IPS-18c (cell line): ENCODE measurements around the gene KHK.
"Not testable (repeated sequence)": the region's sequence is repeated elsewhere in the genome, so short reads cannot be mapped to it uniquely, and the experiment has no call there.

ENCODE experiments used
- H3K4me3 ChIP-seq: 2 replicates; pipeline ENCODE4 v1.7.0; 2013; ENCODE audit warnings: low read depth, mild to moderate bottlenecking, low read length, moderate library complexity; ENCODE audit not compliant: insufficient read depth
- H3K9me3 ChIP-seq: one replicate; pipeline ENCODE4 v1.6.1; 2013; ENCODE audit warnings: mild to moderate bottlenecking, low read length, moderate library complexity; ENCODE audit not compliant: control insufficient read depth, insufficient read depth

Gene KHK

DNA sequence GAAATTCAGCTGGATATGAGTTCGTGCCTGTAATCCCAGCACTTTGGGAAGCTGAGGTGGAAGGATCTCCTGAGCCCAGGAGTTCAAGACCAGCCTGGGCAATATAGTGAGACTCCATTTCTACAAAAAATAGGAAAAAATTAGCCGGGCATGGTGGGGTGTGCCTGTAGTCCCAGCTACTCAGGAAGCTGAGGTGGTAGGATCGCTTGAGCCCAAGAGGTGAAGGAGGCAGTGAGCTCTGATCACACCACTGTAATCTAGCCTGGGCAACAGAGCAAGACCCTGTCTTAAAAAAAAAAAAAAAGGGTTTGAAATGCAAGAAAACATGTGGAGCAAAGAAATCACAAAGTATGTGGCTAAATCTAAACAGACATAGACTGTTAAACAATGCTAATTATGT, 22.5 kb downstream of the KHK start:
- H3K4me3 ChIP-seq = no peak overlapping the region
- H3K9me3 ChIP-seq = no peaks in the 10 kb centered on the region

DNA sequence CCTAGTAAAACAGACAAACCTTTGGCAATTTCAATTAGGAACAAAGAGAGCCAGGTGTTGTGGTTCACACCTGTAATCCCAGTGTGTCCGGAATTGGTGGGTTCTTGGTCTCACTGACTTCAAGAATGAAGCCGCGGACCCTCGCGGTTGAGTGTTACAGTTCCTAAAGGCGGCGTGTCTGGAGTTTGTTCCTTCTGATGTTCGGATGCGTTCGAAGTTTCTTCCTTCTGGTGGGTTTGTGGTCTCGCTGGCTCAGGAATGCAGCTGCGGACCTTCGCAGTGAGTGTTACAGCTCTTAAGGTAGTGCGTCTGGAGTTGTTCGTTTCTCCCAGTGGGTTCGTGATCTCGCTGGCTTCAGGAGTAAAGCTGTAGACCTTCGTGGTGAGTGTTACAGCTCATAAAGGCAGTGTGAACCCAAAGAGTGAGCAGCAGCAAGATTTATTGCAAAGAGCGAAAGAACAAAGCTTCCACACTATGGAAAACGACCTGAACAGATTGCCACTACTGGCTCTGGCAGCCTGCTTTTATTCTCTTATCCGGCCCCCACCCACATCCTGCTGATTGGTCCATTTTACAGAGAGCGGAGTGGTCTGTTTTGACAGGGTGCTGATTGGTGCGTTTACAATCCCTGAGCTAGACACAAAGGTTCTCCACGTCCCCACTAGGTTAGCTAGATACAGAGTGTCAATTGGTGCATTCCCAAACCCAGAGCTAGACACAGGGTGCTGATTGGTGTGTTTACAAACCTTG, 24.2 kb downstream of the KHK start:
- H3K9me3 ChIP-seq = not testable (repeated sequence)

DNA sequence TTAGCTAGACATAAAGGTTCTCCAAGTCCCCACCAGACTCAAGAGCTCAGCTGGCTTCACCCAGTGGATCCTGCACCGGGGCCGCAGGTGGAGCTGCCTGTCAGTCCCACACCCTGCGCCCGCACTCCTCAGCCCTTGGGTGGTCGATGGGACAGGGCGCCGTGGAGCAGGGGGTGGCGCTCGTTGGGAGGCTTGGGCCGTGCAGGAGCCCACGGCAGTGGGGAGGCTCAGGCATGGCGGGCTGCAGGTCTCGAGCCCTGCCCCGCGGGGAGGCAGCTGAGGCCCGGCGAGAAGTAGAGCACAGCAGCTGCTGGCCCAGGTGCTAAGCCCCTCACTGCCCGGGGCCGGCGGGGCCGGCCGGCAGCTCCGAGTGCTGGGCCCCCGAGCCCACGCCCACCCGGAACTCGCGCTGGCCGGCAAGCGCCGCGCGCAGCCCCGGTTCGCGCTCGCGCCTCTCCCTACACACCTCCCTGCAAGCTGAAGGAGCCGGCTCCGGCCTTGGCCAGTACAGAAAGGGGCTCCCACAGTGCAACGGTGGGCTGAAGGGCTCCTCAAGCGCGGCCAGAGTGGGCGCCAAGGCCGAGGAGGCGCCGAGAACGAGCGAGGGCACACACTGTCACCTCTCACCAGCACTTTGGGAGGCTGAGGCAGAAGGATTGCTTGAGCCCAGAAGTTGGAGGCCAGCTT, 25.0 kb downstream of the KHK start:
- H3K4me3 ChIP-seq, H3K9me3 ChIP-seq: not testable (repeated sequence)

More for the DNA sequence above, 24.2 kb downstream of the KHK start:
- H3K4me3 ChIP-seq = not testable (repeated sequence)

DNA sequence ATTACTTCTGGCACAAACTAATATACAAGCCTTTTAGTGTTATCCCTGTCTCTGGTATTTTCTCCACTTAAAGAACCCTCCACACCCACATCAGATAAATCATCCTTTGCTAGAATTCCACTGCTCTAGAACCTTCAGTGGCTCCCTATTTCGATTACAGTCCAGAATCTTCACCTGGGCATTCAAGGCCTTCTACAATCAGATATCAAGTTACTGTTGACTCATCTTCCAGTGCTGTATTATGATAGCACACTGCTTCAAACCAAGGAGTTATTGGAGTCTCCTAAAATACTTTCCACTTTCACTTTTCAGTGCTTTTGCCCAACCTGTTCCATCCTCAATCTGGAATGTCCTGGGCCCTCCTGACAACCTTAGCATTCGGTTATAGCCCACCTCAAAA, 28.9 kb downstream of the KHK start:
- Histone ChIP-seq H3K9me3 (no peaks in the 10 kb centered on the region), H3K4me3 (no peak overlapping the region)

DNA sequence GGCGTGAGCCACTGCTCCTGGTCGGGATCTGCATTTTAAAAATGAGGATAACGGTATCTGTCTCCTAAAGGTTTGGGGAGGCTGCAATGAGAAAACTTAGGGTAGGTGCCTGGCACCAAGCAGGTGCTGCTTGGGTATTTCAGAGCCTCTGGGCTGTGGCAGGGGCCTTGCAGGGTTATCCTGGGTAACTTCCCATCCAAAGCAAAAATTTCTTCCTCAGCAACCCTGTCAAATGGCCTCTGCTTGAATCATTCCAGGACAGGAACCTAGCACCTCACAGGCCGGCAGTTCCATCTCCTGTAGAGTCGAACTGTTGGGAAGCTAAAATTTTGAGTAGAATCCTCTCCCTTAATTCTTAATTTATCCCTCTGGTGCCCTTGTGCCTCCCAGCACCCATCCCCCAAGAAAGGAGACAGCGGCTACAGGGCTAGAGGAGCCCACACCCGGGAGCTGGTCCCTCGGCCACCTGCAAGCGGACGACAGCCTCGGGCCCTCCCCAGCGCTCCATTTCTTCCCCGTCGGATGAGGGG, 31.5 kb downstream of the KHK start:
- no peaks in the 10 kb centered on the region for H3K9me3 ChIP-seq
- H3K4me3 ChIP-seq = peak overlapping the region; percentile 52

DNA sequence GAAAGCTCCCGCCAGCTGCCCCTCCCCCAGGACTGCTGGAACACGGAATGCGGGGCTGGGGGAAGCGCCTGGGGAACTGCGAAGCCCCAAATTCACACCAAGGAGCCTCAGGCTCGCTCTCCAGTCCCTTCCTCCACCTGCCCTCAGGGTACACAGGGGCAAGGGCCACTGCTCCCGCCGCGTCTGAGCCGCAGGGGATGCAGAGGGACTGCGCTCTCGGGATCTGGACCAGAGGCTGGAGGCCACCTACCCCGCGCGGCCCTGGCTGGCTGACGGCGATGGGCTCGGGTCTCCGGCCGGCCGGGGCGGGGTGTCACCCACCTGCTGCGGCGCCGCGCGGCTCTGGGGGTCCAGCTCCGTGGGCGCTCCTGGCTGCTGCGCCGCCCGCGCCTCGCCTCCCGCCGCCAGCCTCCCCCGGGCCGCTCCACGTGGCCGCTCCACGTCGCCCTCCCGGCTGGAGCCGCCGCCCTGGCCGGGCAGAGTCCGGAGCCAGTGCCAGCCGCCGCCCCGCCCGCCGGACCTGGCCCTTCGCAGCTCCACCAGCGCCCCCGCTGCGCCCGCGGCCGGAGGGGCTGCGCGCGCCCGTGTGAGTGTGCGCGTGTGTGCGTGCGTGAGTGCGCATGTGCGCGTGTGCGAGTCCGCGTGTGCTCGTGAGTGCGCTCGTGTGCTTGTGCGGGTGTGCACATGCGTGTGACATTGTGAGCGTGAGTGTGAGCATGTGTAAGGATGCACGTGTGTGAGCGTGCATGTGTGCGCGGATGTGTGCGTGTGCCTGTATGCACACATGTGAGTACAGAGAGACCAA, 32.2 kb downstream of the KHK start, which contains the start of gene CGREF1:
Gene CGREF1 (minus strand): TSS at position 604 of the 805 bp plus-strand sequence. CDS start 14,762 bp downstream, outside the sequence.
- no peaks in the 10 kb centered on the region for H3K9me3 ChIP-seq
- peak within 1 kb of the TSS; percentile 52 for H3K4me3 ChIP-seq

DNA sequence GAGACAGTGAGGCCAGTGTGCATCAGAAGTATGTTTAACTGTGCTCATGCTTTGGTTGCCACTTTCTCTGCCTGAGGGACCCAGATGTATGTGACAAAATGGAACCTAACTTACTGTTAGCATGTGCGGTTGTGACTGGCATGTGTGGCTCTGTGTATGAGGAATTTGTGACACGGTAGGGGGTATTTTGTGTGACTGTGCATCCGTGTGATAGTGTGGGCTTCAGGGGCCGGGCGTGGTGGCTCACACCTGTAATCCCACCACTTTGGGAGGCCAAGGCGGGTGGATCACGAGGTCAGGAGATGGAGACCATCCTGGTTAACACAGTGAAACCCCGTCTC, 32.7 kb downstream of the KHK start:
- peak overlapping the region; percentile 34 for H3K4me3 ChIP-seq

DNA sequence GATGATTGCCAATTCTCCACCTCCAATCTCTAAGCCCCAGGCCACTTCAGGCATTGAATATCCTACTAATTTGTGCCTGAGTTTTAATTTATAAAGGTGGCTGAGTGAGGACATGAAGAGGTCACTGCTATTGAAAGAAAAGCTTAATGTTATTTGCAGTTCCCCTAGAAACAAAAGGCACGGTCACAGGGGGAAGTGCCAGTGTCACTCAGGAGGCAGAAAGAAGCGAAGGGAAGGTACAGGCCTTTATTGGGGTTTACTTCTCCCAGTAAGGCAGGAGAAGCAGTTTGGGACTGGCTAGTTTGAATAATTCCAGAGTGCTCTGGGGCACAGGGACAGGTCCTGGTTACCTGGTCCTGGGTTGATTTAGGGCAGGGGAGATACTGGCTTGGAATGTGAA, 35.3 kb downstream of the KHK start:
- no peak overlapping the region for H3K4me3 ChIP-seq
- H3K9me3 ChIP-seq = no peaks in the 10 kb centered on the region

More for the DNA sequence above, 32.7 kb downstream of the KHK start:
- not testable (repeated sequence) for H3K9me3 ChIP-seq

DNA sequence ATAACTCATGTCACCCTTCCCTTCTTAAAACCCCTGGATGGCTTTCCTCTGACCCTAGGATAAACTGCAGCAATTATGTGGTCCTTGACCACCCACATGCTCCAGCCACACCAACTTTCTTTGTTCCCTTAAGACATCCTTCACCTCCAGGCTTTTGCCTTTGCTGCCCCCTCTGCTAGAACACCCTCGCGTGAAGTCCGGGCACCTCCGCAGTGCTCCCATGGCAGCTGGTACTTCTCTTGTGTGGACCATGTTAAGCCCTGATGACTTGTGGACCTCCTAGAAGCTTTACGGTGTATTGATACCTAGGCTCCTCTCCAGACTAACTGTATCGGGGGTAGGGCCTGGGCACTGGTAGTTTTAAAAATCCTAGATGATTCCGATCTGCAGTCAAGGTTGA, 36.2 kb downstream of the KHK start:
- no peaks in the 10 kb centered on the region for H3K9me3 ChIP-seq
- H3K4me3 ChIP-seq = no peak overlapping the region; the same call in 1 of the 2 replicates

DNA sequence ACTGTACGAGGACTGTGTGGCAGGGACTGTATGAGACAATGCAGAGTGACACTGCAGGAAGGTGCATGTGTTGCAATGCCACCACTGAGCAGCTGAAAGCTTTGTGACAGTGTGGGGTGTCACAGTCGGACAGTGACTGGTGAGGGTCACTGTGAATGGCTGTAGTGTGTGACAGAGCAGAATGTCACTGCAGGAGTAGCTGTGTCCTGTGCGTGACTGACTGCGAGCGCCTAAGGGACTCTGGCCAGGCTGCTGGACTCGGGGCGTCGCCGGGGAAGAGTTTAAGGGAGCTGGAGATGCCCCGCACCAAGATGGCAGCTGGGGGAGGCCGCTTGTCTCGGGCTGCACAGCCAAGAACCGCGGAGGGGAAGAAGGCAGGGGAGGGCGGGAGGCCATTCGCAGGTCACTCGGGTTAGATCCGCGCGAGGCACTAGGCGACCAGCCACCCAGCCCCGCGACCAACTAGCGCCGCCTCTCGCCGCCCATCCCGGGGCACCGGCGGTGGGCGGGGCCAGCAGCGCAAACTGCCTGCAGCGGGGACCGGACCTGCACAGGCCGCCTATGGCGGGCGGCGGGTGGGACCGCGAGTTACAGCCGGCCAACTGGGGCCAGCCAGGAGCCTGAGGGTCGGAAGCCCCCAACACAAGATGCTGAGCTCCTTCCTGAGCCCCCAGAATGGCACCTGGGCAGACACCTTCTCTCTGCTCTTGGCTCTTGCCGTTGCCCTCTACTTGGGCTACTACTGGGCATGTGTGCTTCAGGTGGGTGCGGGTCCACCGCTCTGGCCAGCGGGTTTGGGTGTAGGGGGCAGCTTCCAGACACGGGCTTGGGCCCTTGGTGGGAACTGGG, 37.0 kb downstream of the KHK start, which contains the start of gene ABHD1:
Gene ABHD1 (plus strand): TSS at position 514 of the 849 bp plus-strand sequence. CDS start 134 bp downstream, at position 648.
- Histone ChIP-seq H3K4me3 (peak within 1 kb of the TSS; percentile 77), H3K9me3 (no peaks in the 10 kb centered on the region)

DNA sequence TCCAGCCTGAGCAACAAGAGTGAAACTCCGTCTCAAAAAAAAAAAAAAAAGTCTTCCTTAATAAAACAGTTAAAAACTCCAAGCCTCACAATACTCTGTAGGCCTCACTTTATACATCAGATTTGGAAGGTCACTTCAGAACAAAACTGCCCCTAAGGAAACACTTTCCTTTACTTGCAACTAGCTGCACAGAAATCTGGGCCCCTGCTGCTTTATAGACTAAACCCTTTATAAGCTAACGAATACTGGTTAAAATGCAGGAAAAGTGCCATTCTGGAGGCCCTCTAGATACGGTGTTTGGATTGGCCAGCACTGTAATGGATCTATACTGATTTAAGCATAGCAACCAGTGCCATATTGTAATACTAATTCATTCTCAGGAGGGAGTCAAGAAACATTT, 38.5 kb downstream of the KHK start:
- H3K4me3 ChIP-seq = no peak overlapping the region
- H3K9me3 ChIP-seq = no peaks in the 10 kb centered on the region

DNA sequence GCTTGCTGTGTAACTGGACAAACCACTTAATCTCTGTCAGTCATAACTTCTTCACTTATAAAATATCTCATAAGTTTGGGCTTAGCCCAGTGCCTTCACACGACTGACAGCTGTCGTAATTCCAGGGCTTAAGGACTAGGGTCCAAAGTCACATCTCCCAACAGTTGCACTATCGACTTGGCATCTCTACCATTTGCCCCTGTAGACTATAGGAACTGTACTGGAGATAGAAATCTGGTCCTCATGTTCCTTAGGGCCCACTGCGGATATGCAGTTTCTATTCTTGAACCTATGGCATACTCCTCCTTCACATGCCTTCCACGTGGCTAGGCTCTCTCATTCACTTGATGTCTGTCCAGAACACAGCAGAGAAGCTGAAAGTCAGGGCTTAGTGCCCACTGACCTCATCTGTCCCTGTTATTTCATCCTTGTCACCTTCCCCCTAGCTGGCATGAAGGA, 39.7 kb downstream of the KHK start:
- no peaks in the 10 kb centered on the region for H3K9me3 ChIP-seq

DNA sequence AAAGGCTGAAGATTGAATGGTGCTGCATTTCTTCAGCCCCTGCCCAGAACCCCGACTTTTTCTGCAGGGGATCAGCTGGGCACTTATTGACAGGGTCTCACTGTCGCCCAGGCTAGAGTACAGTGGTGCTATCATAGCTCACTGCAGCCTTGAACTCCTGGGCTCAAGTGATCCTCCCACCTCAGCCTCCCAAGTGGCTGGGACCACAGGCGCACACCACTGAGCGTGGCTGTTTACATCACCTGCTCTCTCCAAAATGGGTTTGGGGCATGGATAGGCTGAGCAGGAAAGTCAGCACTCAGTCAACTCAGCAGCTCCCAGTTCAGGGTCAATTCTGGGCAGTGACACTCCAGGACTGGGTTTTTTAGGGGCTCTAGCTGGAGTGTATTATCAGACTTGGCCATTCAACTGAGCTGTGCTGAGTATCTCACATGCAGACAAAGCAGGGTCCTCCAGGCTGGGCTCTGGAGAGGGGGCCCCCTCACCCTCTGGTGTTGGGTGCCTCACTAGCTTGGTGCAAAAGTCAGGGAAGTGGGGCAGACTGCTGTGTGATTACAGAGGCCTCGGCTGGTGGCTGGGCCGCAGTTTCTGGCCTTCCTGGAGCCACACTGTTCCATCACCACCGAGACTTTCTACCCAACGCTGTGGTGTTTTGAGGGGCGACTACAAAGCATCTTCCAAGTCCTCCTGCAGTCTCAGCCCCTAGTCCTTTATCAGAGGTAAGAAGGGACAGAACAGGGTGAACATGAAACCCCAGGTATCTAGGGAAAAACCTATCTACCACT, 41.5 kb downstream of the KHK start:
- H3K4me3 ChIP-seq = no peak overlapping the region
- H3K9me3 ChIP-seq = no peaks in the 10 kb centered on the region

More for the DNA sequence above, 39.7 kb downstream of the KHK start:
- no peak overlapping the region for H3K4me3 ChIP-seq

DNA sequence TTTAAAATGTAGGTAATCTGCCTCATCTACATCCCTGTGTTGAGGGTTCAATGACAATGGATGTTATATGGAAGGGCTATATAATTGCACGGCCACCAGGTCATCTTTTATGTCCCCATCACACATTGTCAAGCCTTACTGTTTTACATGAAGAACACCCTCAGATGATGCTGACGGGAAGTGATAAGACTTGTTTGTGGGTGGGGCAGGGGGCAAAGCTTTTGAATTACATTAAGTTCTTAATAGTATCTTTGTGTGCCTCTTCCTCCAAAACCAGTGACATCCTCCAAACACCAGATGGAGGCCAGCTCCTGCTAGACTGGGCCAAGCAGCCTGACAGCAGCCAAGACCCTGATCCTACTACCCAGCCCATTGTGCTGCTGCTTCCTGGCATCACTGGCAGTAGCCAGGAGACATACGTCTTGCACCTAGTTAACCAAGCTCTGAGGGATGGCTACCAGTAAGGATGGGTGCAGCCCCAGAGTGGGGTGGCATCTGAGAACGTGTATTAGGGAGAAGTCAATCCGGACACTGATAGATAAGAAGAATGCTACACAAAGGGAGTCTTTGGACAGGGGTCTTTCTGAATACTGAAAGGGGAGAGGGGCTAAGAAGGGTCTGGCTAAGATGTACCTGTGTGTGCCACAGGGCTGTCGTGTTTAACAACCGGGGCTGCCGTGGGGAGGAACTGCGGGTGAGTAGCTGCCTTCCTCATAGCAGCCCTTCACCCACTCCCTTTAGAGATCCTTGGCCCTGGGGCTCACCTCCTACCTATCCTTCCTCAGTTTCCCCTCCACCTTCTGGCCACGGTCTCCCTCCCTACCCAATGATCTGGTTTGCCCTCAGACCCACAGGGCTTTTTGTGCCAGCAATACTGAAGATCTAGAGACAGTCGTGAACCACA, 42.3 kb downstream of the KHK start:
- H3K9me3 ChIP-seq = no peaks in the 10 kb centered on the region
- no peak overlapping the region for H3K4me3 ChIP-seq

DNA sequence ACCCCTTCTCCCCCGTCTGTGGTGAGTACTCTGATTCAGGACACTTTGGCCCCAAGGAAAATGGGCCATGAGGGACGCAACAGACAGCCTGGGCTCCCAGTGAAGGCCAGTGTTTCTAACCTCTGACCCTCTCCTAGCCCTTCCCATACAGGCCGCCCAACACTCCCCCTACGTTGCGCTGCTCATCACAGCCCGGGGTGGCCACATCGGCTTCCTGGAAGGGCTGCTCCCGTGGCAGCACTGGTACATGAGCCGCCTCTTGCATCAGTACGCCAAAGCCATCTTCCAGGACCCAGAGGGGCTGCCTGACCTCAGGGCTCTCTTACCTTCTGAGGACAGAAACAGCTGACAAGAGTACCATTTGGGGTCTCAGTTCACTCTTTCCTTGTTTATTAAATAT, 43.8 kb downstream of the KHK start:
- Histone ChIP-seq H3K9me3 (no peaks in the 10 kb centered on the region), H3K4me3 (no peak overlapping the region)
